GM23338 (cell line): Measurements from ENCODE around the gene MME. TPM values are rescaled to one million over a fixed set of nuclear protein-coding genes. Genes with fewer than 3 reads are reported as not detected.

Experiments used
- ATAC-seq: fragments of 200-7000 bp; cut with Tn5 transposase; 3 replicates; pipeline ENCODE4 v1.9.1; 2020
- DNase-seq: peaks from one replicate; pipeline ENCODE4 v3.0.0-alpha.2; 2015; ENCODE audit warnings: low spot score
- H2AFZ ChIP-seq: fragments of 200-600 bp; sonication (generic); 2 replicates; pipeline ENCODE4 v1.8.0; 2016; ENCODE audit warnings: antibody characterized with exemption, mild to moderate bottlenecking, moderate library complexity
- H3F3A ChIP-seq: fragments of 200-600 bp; sonication (generic); replicated peaks from 2 replicates; pipeline ENCODE4 v1.8.0; 2017; ENCODE audit warnings: antibody characterized with exemption, mixed run types, low read depth
- H3K27ac ChIP-seq: fragments of 200-600 bp; sonication (generic); 2 replicates; pipeline ENCODE4 v1.6.1; 2016; ENCODE audit warnings: low read depth
- H3K27me3 ChIP-seq: fragments of 200-600 bp; sonication (generic); 2 replicates; pipeline ENCODE4 v1.8.0; 2016; ENCODE audit warnings: mild to moderate bottlenecking, mixed run types, moderate library complexity; ENCODE audit not compliant: insufficient read depth
- H3K36me3 ChIP-seq: fragments of 200-600 bp; sonication (generic); 2 replicates; pipeline ENCODE4 v1.8.0; 2016; ENCODE audit warnings: mild to moderate bottlenecking; ENCODE audit not compliant: insufficient read depth
- H3K4me1 ChIP-seq: fragments of 200-600 bp; sonication (generic); 2 replicates; pipeline ENCODE4 v1.8.0; 2016; ENCODE audit warnings: mild to moderate bottlenecking, moderate library complexity; ENCODE audit not compliant: insufficient read depth
- H3K4me2 ChIP-seq: fragments of 200-600 bp; sonication (generic); 2 replicates; pipeline ENCODE4 v1.7.1; 2017; ENCODE audit warnings: mixed run types
- H3K4me3 ChIP-seq: fragments of 200-600 bp; sonication (generic); 2 replicates; pipeline ENCODE4 v1.6.1; 2016; ENCODE audit warnings: mixed run types
- H3K79me2 ChIP-seq: fragments of 200-600 bp; sonication (generic); replicated peaks from 2 replicates; pipeline ENCODE4 v1.8.0; 2017; ENCODE audit warnings: mild to moderate bottlenecking; ENCODE audit not compliant: insufficient read depth
- H3K9me2 ChIP-seq: fragments of 200-600 bp; sonication (generic); 2 replicates; pipeline ENCODE4 v1.8.0; 2017; ENCODE audit not compliant: insufficient read depth
- H4K20me1 ChIP-seq: fragments of 200-600 bp; sonication (generic); replicated peaks from 2 replicates; pipeline ENCODE4 v1.8.0; 2017; ENCODE audit warnings: mild to moderate bottlenecking; ENCODE audit not compliant: insufficient read depth
- H3K27ac Mint-ChIP-seq: 2 replicates; pipeline ENCODE4 v1.8.0; 2020; ENCODE audit warnings: inconsistent platforms, mild to moderate bottlenecking, moderate library complexity, mixed read lengths
- H3K27me3 Mint-ChIP-seq: 3 replicates; pipeline ENCODE4 v1.8.0; 2022; ENCODE audit warnings: low read depth, mild to moderate bottlenecking, moderate library complexity, mixed read lengths, inconsistent platforms; ENCODE audit not compliant: insufficient read depth, poor library complexity
- H3K36me3 Mint-ChIP-seq: 3 replicates; pipeline ENCODE4 v1.8.0; 2021; ENCODE audit warnings: low read depth, mild to moderate bottlenecking, inconsistent platforms, moderate library complexity, mixed read lengths
- H3K4me1 Mint-ChIP-seq: 3 replicates; pipeline ENCODE4 v1.8.0; 2020; ENCODE audit warnings: mild to moderate bottlenecking, inconsistent platforms, mixed read lengths
- H3K4me3 Mint-ChIP-seq: 3 replicates; pipeline ENCODE4 v1.8.0; 2021; ENCODE audit warnings: moderate library complexity, mild to moderate bottlenecking, inconsistent platforms, mixed read lengths
- H3K9me3 Mint-ChIP-seq: 3 replicates; pipeline ENCODE4 v1.8.0; 2020; ENCODE audit warnings: moderate library complexity, mild to moderate bottlenecking, inconsistent platforms, mixed read lengths
- CREB1 ChIP-seq: fragments of 250-450 bp; sonication (Bioruptor Pico); IDR thresholded peaks from 2 replicates; pipeline ENCODE4 v1.5.0; 2020; ENCODE audit warnings: low read depth, mild to moderate bottlenecking, moderate library complexity
- EZH2 ChIP-seq: fragments of 200-600 bp; sonication (generic); IDR thresholded peaks from one replicate; pipeline ENCODE4 v1.8.0; 2017; ENCODE audit warnings: antibody characterized with exemption, mild to moderate bottlenecking, low read depth; ENCODE audit not compliant: unreplicated experiment
- EZH2phosphoT487 ChIP-seq: fragments of 200-600 bp; sonication (generic); IDR thresholded peaks from one replicate; pipeline ENCODE4 v1.8.1; 2018; ENCODE audit warnings: antibody characterized with exemption; ENCODE audit not compliant: unreplicated experiment
- JUNB ChIP-seq: IDR thresholded peaks from one replicate; pipeline ENCODE4 v1.6.1; 2016; ENCODE audit warnings: antibody characterized with exemption; ENCODE audit not compliant: unreplicated experiment
- NANOG ChIP-seq: IDR thresholded peaks from 2 replicates; pipeline ENCODE4 v1.6.1; 2016; ENCODE audit warnings: antibody characterized with exemption, borderline replicate concordance
- POLR2AphosphoS5 ChIP-seq: IDR thresholded peaks from 2 replicates; pipeline ENCODE4 v1.6.1; 2016; ENCODE audit warnings: antibody characterized with exemption, low read depth
- STAT1 ChIP-seq: IDR thresholded peaks from one replicate; pipeline ENCODE4 v1.6.1; 2016; ENCODE audit warnings: antibody characterized with exemption; ENCODE audit not compliant: unreplicated experiment
- ZNF114 ChIP-seq: fragments of 250-450 bp; sonication (Bioruptor Pico); IDR thresholded peaks from 2 replicates; pipeline ENCODE4 v1.5.0; 2020; ENCODE audit warnings: mild to moderate bottlenecking, moderate library complexity
- ZNF331 ChIP-seq: fragments of 250-450 bp; sonication (Bioruptor Pico); IDR thresholded peaks from 2 replicates; pipeline ENCODE4 v1.5.0; 2020; ENCODE audit warnings: low read depth, mild to moderate bottlenecking, moderate library complexity
- polyA plus RNA-seq: library from polyadenylated mRNA; unstranded; fragments of >200 nt; fragmentation: Nextera tagmentation; extraction: Ambion mirVana; gene quantifications from 2 replicates; pipeline ENCODE4 v1.2.1, GENCODE V29; 2016
- total RNA-seq: library from RNA; depleted of rRNA; stranded (reverse); fragments of >200 nt; shearing (Covaris generic); gene quantifications from 2 replicates; pipeline ENCODE4 v1.2.3, GENCODE V29; 2014
- TF ChIP-seq, protein P1 (sequence below): IDR thresholded peaks from one replicate; pipeline ENCODE4 v1.6.1; 2018; ENCODE audit warnings: antibody characterized with exemption; ENCODE audit not compliant: unreplicated experiment
- TF ChIP-seq, protein P2 (sequence below): IDR thresholded peaks from 2 replicates; pipeline ENCODE4 v1.6.1; 2016; ENCODE audit warnings: antibody characterized with exemption
- TF ChIP-seq, protein P3 (sequence below): fragments of 250-450 bp; sonication (Bioruptor Pico); IDR thresholded peaks from 2 replicates; pipeline ENCODE4 v1.5.0; 2020; ENCODE audit warnings: mild to moderate bottlenecking, moderate library complexity
- TF ChIP-seq, protein P4 (sequence below), 2 experiments: fragments of 200-600 bp in 1 of 2; sonication (generic) in 1 of 2; conservative IDR thresholded peaks; 2 replicates each; pipeline versions ENCODE4 v1.5.1 to v1.6.1; 2016 to 2017; ENCODE audit warnings: antibody characterized with exemption in 2 of 2, low read depth in 2 of 2, mild to moderate bottlenecking in 2 of 2, moderate library complexity in 1 of 2

MME gene
- total and polyA plus RNA-seq, 2 experiments from 2014 or later = 15.2 to 76.7 TPM

DNA sequence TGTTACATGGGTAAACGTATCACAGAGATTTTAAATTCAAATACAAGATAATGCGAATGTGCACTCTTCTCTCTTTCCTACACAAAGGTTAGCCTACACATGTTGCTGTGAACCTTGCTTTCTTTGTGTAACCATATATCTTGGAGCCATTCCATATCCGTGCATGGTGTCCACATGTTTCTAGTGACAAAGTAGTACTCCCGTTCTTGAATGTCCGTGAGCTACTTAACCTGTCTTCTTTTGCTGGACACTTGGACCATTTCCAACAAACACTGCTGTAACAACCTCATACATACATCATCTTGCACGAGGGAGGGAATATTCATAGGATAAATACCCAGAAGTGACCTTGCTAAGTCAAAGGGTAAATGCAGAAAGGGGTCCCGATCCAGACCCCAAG lies 138.3 kb downstream of the MME start:
- Histone ChIP-seq H3K4me3 (no peak overlapping the region), H2AFZ (no peak overlapping the region), H3K9me2 (peaks cover 7% of the 10 kb centered on the region; the same call in 1 of the 2 replicates), H3K79me2 (no peaks in the 10 kb centered on the region), H3K36me3 (no peaks in the 10 kb centered on the region), H3K4me1 (no peaks in the 10 kb centered on the region), H3K4me2 (no peak overlapping the region), H4K20me1 (no peaks in the 10 kb centered on the region), H3K27ac (no peak overlapping the region), H3F3A (no peaks in the 10 kb centered on the region), H3K27me3 (no peaks in the 10 kb centered on the region)
- Mint-ChIP-seq H3K9me3 (peaks cover 11% of the 10 kb centered on the region), H3K36me3 (peaks cover 11% of the 10 kb centered on the region; the same call in 2 of the 3 replicates), H3K27me3 (no peaks in the 10 kb centered on the region), H3K27ac (no peak overlapping the region), H3K4me1 (no peaks in the 10 kb centered on the region), H3K4me3 (no peak overlapping the region)
- DNase-seq (no peak), ATAC-seq (no peak)
- TF ChIP-seq, protein P1, sequence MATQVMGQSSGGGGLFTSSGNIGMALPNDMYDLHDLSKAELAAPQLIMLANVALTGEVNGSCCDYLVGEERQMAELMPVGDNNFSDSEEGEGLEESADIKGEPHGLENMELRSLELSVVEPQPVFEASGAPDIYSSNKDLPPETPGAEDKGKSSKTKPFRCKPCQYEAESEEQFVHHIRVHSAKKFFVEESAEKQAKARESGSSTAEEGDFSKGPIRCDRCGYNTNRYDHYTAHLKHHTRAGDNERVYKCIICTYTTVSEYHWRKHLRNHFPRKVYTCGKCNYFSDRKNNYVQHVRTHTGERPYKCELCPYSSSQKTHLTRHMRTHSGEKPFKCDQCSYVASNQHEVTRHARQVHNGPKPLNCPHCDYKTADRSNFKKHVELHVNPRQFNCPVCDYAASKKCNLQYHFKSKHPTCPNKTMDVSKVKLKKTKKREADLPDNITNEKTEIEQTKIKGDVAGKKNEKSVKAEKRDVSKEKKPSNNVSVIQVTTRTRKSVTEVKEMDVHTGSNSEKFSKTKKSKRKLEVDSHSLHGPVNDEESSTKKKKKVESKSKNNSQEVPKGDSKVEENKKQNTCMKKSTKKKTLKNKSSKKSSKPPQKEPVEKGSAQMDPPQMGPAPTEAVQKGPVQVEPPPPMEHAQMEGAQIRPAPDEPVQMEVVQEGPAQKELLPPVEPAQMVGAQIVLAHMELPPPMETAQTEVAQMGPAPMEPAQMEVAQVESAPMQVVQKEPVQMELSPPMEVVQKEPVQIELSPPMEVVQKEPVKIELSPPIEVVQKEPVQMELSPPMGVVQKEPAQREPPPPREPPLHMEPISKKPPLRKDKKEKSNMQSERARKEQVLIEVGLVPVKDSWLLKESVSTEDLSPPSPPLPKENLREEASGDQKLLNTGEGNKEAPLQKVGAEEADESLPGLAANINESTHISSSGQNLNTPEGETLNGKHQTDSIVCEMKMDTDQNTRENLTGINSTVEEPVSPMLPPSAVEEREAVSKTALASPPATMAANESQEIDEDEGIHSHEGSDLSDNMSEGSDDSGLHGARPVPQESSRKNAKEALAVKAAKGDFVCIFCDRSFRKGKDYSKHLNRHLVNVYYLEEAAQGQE = no peak
- TF ChIP-seq, protein P2, sequence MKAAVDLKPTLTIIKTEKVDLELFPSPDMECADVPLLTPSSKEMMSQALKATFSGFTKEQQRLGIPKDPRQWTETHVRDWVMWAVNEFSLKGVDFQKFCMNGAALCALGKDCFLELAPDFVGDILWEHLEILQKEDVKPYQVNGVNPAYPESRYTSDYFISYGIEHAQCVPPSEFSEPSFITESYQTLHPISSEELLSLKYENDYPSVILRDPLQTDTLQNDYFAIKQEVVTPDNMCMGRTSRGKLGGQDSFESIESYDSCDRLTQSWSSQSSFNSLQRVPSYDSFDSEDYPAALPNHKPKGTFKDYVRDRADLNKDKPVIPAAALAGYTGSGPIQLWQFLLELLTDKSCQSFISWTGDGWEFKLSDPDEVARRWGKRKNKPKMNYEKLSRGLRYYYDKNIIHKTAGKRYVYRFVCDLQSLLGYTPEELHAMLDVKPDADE = no peak
- TF ChIP-seq, protein P3, sequence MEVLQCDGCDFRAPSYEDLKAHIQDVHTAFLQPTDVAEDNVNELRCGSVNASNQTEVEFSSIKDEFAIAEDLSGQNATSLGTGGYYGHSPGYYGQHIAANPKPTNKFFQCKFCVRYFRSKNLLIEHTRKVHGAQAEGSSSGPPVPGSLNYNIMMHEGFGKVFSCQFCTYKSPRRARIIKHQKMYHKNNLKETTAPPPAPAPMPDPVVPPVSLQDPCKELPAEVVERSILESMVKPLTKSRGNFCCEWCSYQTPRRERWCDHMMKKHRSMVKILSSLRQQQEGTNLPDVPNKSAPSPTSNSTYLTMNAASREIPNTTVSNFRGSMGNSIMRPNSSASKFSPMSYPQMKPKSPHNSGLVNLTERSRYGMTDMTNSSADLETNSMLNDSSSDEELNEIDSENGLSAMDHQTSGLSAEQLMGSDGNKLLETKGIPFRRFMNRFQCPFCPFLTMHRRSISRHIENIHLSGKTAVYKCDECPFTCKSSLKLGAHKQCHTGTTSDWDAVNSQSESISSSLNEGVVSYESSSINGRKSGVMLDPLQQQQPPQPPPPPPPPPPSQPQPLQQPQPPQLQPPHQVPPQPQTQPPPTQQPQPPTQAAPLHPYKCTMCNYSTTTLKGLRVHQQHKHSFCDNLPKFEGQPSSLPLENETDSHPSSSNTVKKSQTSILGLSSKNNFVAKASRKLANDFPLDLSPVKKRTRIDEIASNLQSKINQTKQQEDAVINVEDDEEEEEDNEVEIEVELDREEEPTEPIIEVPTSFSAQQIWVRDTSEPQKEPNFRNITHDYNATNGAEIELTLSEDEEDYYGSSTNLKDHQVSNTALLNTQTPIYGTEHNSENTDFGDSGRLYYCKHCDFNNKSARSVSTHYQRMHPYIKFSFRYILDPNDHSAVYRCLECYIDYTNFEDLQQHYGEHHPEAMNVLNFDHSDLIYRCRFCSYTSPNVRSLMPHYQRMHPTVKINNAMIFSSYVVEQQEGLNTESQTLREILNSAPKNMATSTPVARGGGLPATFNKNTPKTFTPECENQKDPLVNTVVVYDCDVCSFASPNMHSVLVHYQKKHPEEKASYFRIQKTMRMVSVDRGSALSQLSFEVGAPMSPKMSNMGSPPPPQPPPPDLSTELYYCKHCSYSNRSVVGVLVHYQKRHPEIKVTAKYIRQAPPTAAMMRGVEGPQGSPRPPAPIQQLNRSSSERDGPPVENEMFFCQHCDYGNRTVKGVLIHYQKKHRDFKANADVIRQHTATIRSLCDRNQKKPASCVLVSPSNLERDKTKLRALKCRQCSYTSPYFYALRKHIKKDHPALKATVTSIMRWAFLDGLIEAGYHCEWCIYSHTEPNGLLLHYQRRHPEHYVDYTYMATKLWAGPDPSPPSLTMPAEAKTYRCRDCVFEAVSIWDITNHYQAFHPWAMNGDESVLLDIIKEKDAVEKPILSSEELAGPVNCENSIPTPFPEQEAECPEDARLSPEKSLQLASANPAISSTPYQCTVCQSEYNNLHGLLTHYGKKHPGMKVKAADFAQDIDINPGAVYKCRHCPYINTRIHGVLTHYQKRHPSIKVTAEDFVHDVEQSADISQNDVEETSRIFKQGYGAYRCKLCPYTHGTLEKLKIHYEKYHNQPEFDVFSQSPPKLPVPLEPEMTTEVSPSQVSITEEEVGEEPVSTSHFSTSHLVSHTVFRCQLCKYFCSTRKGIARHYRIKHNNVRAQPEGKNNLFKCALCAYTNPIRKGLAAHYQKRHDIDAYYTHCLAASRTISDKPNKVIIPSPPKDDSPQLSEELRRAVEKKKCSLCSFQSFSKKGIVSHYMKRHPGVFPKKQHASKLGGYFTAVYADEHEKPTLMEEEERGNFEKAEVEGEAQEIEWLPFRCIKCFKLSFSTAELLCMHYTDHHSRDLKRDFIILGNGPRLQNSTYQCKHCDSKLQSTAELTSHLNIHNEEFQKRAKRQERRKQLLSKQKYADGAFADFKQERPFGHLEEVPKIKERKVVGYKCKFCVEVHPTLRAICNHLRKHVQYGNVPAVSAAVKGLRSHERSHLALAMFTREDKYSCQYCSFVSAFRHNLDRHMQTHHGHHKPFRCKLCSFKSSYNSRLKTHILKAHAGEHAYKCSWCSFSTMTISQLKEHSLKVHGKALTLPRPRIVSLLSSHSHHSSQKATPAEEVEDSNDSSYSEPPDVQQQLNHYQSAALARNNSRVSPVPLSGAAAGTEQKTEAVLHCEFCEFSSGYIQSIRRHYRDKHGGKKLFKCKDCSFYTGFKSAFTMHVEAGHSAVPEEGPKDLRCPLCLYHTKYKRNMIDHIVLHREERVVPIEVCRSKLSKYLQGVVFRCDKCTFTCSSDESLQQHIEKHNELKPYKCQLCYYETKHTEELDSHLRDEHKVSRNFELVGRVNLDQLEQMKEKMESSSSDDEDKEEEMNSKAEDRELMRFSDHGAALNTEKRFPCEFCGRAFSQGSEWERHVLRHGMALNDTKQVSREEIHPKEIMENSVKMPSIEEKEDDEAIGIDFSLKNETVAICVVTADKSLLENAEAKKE (CRISPR knock-in tag) = no peak
- no peak for TF ChIP-seq EZH2phosphoT487
- TF ChIP-seq, protein P4, sequence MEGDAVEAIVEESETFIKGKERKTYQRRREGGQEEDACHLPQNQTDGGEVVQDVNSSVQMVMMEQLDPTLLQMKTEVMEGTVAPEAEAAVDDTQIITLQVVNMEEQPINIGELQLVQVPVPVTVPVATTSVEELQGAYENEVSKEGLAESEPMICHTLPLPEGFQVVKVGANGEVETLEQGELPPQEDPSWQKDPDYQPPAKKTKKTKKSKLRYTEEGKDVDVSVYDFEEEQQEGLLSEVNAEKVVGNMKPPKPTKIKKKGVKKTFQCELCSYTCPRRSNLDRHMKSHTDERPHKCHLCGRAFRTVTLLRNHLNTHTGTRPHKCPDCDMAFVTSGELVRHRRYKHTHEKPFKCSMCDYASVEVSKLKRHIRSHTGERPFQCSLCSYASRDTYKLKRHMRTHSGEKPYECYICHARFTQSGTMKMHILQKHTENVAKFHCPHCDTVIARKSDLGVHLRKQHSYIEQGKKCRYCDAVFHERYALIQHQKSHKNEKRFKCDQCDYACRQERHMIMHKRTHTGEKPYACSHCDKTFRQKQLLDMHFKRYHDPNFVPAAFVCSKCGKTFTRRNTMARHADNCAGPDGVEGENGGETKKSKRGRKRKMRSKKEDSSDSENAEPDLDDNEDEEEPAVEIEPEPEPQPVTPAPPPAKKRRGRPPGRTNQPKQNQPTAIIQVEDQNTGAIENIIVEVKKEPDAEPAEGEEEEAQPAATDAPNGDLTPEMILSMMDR (conservative IDR thresholded peaks at IDR 0.05; ENCODE audit: low read depth in 2 of 2) = no peak
- TF ChIP-seq POLR2AphosphoS5 = no peak
- TF ChIP-seq CREB1 (CRISPR knock-in tag) = no peak
- no peak for TF ChIP-seq ZNF331 (CRISPR knock-in tag)
- no peak for TF ChIP-seq NANOG
- TF ChIP-seq STAT1 = no peak
- TF ChIP-seq ZNF114 (CRISPR knock-in tag) = no peak
- TF ChIP-seq JUNB = no peak
- TF ChIP-seq EZH2 = no peak
